GM18526 (cell line): ENCODE measurements around the gene RBPJ.

ENCODE experiments used
- POLR2A ChIP-seq: IDR thresholded peaks from 3 replicates; pipeline ENCODE4 v1.6.1; 2011; ENCODE audit not compliant: insufficient read length; ENCODE audit errors: extremely low read depth

Gene RBPJ

DNA sequence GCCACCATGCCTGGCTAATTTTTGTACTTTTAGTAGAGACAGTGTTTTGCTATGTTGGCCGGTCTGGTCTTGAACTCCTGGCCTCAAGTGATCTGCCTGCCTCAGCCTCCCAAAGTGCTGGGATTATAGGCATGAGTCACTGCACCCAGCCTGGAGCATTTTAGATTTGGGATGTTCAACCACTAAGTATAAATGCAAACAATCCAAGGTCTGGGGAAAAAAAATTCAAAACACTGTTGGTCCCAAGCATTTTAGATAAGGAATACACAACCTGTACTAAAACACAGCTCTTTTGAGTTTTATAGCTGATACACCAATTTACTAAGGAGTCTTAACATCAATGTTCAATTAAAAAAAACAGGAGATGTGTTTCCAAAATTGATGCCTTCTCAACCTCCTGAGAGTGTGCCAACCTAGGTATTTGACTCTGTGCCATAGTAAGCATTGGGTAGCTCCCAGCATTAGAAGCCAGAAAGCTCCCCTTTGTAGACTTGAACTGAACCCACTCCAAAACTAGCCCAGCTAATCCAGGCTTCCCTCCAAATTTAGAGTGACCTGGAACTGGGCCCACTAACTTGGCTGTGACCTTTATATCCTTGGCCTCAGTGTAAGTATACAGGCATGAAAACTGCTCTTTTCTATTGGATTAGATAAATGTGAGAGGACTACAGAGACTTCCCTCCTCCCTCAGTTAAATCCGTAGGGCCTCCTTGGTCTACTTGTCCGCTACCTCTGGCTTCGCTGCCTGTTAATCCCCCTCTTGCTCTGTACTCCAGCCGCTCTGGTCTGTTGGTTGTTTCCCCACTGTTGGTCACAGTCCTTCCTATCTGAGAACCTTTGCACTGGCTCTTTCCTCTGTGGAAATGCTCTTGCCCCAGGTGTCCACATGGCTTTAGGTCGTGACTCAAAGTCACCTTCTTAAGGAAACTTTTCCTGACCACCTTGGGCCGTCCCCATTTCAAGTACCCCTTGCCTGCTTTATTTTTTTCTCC is 91.9 kb downstream of the RBPJ start:
- TF ChIP-seq POLR2A = no peak

DNA sequence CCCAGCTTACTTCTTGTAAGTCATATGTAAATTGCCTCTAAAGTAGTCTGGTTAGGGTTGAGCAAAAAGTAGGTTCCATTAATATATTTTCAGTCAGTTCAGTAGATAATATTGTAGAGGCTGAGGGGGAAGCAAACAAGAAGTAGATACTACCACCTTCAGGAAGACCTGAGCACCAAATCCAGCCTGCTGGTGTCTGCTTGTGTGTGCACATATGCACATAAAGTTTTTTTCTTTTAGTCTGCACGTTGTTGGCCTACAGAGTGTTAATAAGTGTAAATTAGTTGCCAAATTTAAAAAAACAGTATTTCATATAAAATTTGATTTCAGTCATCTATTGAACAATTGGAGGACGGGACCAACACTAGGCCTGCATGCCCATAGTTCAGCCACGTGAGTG is 92.8 kb downstream of the RBPJ start:
- TF ChIP-seq POLR2A = no peak

DNA sequence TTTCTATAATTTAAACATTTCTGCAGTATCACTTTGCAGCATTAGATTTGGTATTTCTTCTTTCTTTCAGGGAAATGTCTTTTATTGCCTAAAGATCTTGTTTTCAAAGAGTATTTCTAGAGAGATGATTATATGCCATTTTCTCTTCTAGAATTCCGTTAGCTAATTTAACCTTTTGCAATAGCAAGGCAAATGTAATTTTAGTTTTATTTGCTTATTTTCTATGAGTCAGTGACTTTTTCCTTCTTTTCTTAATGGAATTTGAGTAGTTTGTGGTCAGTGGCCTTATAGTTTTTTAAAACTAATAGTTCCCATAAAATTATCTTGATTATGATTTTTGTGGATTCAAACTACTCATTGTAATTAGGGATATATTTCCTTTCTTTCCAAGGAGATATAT is 97.3 kb downstream of the RBPJ start:
- no peak for TF ChIP-seq POLR2A

- TF ChIP-seq POLR2A = no peak
Measured at GRCh38 chr4:26418850-26419249, 98.0 kb downstream of the RBPJ start.

DNA sequence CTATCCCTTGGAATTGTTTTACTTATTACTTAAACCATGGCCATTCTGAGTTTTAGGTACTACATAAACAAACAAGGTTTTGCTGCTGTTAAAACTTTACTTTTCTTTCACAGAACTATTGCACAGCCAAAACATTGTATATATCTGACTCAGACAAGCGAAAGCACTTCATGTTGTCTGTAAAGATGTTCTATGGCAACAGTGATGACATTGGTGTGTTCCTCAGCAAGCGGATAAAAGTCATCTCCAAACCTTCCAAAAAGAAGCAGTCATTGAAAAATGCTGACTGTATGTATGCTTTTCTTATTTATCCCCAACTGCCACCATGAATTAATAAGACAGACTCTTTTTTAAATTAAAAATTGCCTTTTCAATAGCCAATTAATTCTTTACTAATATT is 99.6 kb downstream of the RBPJ start:
- TF ChIP-seq POLR2A = no peak

DNA sequence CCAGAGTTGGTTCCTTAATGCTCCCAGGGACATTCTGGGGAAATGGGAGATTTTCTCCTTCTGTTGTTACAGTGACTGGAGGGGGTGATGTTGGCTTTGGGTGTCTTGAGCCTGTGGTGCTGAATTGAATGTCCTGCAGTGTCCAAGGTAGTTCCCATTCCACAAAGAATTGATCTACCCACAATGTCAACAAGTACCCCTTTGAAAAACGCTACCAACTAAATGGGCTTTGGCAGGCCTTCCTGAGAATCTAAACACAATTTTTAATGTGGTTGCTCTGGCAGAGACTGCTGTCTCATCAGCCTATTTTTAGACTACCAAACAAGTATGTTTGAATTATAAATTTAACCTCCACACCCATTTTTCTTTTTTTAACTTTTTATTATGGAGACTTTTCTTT is 100.1 kb downstream of the RBPJ start:
- TF ChIP-seq POLR2A = no peak

GRCh38 chr4:26424153-26424552 is 103.3 kb downstream of the RBPJ start:
- TF ChIP-seq POLR2A = no peak

- no peak for TF ChIP-seq POLR2A
Measured at GRCh38 chr4:26424838-26425237, 104.0 kb downstream of the RBPJ start.

- no peak for TF ChIP-seq POLR2A
Measured at GRCh38 chr4:26425953-26426352, 105.1 kb downstream of the RBPJ start.

DNA sequence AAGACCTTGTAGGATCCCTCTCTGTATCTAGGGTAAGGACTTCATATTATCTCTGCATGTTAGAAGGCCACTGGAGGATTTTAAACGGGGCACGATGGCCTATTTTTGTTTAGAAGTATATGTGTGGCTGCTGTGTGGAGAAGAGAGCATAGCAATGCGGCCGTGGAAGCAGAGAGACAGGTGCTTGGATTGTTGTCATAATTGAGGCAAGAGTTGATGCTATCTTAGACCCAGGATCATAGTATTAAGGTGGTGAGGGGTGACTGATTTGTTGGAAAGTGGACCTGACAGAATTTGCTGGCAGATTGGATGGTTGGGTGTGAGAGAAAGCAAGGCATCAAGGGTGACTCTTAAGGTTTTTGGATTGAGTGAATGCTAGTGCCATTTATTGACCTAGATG is 106.1 kb downstream of the RBPJ start:
- TF ChIP-seq POLR2A = no peak

DNA sequence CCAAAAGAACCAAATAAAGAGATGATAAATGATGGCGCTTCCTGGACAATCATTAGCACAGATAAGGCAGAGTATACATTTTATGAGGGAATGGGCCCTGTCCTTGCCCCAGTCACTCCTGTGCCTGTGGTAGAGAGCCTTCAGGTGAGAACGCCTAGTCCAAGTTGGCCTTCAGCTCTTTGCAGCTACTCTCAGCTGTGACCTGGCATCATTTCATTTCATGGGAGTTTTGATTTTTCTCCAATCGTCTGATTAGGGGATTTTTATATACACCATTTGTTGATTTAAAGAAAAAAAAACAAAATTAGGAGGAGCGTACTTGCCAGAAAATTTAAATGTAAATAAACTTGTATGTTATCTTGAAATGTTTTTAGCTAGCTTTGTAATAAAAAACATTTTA is 109.1 kb downstream of the RBPJ start:
- TF ChIP-seq POLR2A = no peak

DNA sequence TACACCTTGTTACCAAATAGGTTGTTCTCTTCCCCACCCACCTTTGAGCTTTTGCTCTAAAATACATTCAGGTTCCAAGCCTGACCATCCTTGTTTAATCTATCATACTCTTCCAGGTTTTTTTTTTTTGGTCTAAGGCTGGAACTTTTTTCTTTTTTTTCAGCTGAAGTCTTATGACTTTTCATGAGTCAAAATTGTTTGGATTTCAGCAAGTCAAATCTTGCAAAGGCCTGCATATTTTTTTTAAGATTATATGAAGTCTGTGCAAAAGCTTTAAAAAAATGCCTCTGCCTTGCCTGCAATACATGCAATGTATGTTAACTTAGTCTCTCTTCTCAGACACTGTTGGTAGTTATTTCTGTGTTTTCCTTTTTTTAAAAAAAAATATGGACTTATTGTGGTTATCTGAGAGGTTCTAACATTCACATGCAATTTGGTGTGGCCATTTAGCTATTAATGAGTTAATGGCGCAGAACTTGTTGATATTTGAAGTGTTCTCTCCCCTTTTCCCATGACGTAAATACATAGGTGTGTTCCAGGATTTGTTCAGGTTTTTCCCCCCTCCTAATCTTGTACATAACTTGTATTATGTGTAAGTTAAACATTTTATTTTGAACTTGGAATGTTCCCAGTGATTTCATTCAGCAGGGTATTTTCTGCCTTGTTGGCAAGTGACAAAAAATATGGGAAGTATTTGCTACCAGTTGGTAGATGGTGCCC is 110.8 kb downstream of the RBPJ start:
- no peak for TF ChIP-seq POLR2A

GRCh38 chr4:26432419-26432818 is 111.6 kb downstream of the RBPJ start:
- no peak for TF ChIP-seq POLR2A

DNA sequence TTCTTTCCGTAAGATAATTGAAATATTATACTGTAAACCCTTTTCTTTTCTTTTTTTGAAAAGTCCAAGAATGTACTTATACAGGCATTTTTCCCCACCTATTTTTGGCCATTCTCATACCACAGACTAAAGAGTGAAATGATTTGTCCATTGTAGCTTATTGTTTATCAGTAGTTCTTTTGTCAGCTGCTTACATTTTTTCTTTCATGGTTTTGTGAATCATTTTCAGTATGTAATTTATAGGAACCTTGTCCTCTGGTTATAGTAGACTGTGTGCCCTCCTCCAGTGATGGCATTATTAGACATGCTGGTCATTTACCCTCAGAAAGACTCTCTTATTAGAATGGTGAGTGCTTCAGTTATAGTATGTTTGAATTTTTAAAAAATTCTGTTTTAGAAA is 112.7 kb downstream of the RBPJ start:
- no peak for TF ChIP-seq POLR2A

- no peak for TF ChIP-seq POLR2A
Measured at GRCh38 chr4:26434030-26434639, 113.3 kb downstream of the RBPJ start.

DNA sequence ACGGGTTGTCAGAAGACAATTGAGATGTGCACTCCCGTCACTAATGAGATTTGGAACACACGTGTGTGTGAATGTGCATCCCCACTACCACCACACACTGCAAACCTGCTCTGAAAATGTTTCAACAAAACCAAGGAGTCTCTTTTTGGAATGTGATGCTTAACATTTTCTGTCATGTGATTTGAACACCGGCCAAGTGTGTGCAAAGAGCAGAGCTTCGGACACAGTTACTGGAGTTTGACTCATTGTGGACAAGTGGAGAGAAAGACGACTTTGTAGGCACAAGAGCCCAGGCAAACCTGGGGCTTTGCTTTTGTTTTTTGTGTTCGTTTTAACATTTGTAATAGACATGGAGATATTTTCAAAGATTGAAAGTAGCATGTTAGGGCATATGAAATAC is 120.3 kb downstream of the RBPJ start:
- TF ChIP-seq POLR2A = no peak

GRCh38 chr4:26441771-26442170 is 121.0 kb downstream of the RBPJ start:
- no peak for TF ChIP-seq POLR2A

DNA sequence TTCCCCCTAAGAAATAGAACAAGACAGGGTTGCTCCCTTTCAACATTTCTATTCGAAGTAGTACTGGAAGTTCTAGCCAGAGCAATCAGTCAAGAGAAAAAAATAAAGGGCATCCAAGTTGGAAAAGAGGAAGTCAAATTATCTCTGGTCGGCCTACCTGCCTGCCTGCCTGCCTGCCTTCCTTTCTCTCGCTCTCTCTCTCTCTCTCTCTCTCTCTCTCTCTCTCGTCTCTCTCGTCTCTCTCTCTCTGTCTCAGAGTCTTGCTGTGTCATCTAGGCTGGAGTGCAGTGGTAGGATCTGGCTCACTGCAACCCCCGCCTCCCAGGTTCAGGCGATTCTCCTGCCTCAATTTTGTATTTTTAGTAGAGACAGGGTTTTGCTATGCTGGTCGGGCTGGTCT is 126.6 kb downstream of the RBPJ start:
- no peak for TF ChIP-seq POLR2A
